DMS153 treated with DMSO at 0.1 percent for 48 hours (cell line): ENCODE data around the gene TSR3.
"Not testable (repeated sequence)": the region's sequence is repeated elsewhere in the genome, so short reads cannot be mapped to it uniquely, and the experiment has no call there.

ENCODE experiments used
- DNase-seq: peaks from one replicate; lab custom pipeline; 2025; ENCODE audit not compliant: unreplicated experiment; lab: John Stamatoyannopoulos, UW

The TSR3 gene

GRCh38 chr16:1338855-1339675, 12.6 kb downstream of the TSR3 start:
- no peak for DNase-seq

GRCh38 chr16:1338119-1338730, 13.5 kb downstream of the TSR3 start:
- no peak for DNase-seq

DNA sequence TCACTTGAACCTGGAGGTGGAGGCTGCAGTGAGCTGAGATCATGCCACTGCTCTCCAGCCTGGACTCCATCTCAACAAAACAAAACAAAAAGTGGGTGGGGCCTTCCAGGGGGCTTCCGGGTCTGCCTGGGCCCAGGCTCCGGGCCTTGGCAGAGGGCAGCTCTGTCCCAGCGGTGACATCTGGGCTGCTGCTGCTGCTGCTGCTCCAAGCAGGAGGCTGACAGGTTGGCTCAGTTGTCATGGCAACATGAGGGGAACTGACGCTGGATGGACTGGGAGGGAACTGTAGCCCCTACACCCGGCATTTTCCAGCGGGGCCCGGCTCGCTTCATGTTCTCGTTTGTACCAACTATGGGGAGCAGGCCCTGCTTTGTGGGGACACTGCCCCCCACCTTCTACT, 14.2 kb downstream of the TSR3 start:
- no peak for DNase-seq

GRCh38 chr16:1336619-1337018, 15.1 kb downstream of the TSR3 start:
- DNase-seq: no peak

- DNase-seq: no peak
Observed at GRCh38 chr16:1335996-1336395, 15.7 kb downstream of the TSR3 start.

DNA sequence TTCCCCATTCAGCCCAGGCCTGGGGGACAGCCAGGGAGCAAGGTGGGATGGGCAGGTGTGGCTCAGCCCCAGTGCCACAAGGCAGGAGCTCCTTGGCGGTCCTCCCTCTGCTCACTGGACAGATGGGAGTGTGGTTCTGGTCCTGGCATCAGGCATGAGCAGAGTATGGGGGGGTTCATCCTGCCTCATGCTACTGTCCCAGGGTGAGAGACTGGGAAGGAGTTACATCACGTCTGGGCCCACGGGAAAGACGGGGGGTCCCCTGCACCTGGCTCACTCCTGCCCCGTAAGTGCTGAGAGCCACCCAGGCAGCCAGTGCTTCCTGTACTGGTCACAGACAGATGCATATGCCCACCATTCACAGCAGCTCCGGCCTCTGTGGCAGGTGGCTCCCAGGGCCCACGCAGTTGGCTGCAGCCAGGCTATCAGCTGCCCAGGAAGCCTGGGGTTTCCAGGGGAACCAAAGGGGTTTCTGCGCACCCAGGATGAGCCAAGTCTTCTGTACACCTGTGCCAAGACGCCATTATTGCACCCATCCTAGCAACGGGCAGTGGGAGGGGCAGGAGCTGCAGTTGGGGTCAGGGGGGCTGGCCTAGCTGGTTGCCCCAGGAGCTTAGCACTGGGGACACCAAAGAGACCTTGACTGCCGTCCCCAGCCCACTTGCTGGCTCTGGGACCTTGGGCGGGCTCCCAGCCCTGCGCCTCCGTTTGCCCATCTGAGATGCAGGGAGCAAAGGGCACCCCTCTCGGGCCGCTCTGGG, 16.3 kb downstream of the TSR3 start:
- DNase-seq: no peak

DNA sequence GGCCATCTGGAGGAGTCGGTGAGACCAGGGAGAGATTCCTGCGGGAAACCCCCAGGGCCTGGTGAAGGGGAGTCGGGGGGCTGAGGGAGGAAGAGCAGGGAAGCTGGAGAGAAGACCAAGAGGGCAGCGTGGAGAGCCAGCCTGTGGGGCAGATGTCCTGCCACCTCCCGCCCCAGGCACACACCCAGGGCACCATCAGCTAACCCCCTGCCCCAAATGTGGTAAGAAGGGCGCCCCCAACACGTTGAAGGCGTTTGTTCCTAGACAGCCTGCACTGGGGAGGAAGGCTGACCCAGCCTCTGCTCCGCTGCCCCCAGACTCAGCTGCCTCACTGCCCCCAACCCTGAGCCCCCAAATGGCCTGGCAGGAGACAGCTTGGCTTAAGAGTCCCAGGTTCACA, 16.9 kb downstream of the TSR3 start:
- DNase-seq: no peak

DNA sequence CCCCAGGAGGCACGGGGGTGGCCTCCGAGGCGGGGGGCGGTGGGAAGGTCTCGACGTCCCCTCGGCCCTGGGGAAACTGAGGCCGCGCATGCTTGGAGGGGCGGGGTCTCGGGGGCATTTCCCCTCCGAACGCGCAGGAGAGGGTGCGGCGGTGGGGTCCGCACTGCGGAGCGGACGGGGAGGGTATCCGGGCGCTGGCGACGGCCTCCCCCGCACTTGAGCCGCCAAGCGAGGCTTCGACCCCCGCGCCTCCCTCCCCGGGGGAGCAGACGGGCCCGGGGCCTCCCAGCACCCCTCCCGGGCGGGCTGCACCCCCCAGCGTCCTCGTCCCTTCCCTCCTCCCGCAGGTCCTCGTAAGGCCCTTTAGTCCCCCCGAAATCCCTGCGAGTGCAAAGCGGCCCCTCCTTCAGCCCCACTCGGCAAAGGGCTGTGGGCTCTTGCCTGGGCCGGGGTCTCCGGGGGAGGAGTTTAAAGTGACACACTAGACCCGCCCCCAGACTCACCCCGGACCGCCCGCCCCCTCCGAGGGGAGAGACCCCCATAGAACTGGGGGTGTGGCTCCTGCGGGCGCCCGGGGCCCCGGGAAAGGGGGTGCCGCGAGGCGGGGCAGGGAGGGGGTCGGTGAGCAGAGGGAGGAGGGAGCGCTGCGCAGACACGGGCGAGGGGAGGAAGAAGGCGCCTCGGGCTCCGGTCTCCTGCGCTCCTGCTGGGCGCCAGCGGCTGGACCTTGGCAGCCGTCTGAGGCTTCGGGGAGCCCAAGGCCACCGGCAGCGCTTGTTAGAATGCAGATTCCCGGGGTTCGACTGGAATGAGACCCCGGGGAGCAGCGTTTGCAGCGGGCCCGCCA, 17.6 kb downstream of the TSR3 start:
- no peak for DNase-seq

DNA sequence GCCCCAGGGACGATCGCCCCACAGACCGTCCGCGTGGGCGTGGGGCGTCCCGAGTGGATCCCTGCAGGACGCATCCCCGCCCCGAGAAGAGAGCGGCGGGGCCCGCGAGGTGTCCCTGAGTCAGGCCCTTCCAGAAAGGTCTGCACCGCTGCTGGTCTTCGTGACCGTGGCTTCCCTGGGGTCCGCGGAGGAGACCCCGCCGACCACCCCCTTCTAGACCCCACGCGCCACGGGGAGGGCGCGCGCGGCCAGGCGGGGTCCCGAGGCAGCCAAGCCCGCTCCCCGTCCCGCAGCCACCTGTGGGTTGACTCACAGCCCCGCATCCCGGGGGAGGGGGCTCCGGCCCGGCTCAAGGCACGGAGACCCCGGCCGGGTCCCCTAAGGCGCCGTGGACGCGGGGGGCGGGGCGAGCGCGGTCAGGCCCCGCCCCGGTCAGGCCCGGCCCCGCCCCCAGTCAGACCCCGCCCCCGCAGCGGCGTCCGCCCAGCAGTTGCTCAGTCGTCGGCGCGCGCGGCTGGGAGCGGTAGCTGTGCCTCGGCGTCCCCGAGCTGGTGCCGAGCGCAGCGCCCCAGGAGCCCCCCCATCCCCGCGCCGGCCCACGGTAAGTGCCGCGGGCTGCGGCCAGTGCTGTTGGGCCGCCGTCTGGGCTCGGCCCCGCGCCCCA, 18.4 kb downstream of the TSR3 start, which contains the start of gene BAIAP3:
BAIAP3 (plus strand) TSS at position 497 of the 664 bp plus-strand sequence. CDS start 4,905 bp downstream, outside the sequence.
- DNase-seq: no peak

DNA sequence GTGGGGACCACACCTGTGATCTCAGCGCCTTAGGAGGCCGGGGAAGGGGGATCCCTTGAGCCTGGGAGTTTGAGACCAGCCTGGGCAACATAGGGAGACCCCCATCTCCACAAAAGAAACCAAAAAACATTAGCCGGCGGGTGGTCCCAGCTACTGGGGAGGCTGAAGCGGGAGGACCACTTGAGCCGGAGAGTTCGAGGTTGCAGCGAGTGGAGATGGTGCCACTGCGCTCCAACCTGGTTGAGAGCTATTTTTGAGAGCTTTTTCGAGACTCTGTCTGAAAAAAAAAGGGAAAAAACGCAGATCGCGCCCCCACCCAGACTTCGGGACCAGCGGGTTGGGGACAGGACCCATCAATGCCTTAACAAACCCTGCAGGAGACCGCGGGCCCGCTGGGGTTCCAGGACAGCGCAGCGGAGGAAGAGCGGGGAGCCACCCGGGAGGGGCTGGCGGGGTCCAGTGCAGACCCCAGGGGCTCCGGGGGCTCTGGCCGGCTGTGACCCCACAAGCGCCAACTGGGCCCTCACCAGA, 19.0 kb downstream of the TSR3 start:
- DNase-seq: no peak

GRCh38 chr16:1331712-1332617, 19.7 kb downstream of the TSR3 start:
- peak; percentile 75 for DNase-seq

DNA sequence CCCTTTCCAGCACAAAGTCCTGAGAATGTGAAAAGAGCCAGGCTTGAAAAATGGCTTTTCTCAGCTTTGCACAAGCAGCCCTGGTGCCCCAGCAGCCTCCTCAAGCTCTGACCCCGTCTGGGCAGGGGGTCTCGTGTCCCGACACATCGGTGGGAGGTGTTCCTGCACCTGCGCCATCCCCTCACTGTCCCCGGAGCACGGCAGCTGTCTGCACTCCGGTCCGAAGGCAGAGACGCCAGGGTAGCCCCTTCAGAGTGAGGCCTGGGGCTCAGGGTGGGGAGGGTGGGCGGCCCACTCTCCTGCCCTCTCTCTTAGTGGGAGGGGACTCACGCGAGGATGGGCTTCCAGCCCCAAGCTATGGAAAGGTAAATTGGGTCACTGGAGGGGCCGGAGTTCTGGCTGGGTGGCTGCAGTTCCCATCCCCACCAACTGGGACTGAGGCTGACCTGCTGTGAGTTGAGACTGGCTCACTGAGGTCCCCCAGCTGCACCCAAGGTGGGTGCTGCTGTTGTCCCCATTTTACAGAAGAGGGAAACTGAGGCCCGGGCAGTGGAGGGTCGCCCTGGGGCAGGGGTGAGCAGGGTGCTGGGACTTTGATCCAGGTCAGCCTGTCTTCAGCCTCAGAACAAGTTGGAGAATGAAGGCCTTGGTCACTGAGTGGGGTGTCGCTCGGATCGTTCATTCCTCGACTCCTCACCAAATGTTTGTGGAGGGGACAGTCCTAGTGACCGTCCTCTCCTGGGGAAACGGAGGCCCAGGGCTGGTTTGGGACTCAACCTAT, 20.6 kb downstream of the TSR3 start:
- no peak for DNase-seq

- DNase-seq: no peak
Observed at GRCh38 chr16:1330260-1330914, 21.3 kb downstream of the TSR3 start.

DNA sequence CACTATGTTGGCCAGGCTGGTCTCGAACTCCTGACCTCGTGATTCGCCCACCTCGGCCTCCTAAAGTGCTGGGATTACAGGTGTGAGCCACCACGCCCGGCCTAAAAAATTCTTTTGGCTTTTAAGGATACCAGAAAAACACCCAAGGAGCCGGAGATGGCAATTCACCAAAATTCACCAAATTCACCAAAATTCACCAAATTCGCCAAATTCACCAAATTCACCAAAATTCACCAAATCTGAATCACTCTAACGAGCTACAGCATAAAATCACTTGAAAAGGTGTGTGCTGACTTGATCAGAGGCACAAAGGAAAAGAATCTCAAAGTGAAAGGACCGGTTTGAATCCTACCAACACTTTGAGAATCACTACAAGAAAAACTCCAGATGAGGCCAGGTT, 22.7 kb downstream of the TSR3 start:
- DNase-seq: not testable (repeated sequence)

- DNase-seq: not testable (repeated sequence)
Observed at GRCh38 chr16:1328136-1328535, 23.5 kb downstream of the TSR3 start.

GRCh38 chr16:1327619-1327947, 24.1 kb downstream of the TSR3 start:
- no peak for DNase-seq

GRCh38 chr16:1326946-1327618, 24.6 kb downstream of the TSR3 start:
- no peak for DNase-seq
